Endometrial microvascular endothelial cells (primary cell): ENCODE data around the gene OGA. TPM values are rescaled to one million over a fixed set of nuclear protein-coding genes. Genes with fewer than 3 reads are reported as not detected.

Source experiments
- total RNA-seq: library from RNA; depleted of rRNA; stranded (reverse); fragments of >200 nt; gene quantifications from one replicate; pipeline ENCODE4 v1.2.3, GENCODE V29; 2015; ENCODE audit errors: inconsistent ontology term

OGA gene
- total RNA-seq, 1 donor from 2014 or later = 51.8 TPM

Other genes starting within 250 kb of the OGA start
- gene POLL, start 230.2 kb downstream of the OGA start, total RNA-seq = 27.0 TPM
- gene DPCD, start 230.1 kb downstream of the OGA start, total RNA-seq = 45.9 TPM
- gene FBXW4, start 123.3 kb downstream of the OGA start, total RNA-seq = 13.9 TPM
- not detected for gene FGF8, start 42.3 kb downstream of the OGA start, total RNA-seq
- 192 TPM for gene NPM3, start 35.0 kb downstream of the OGA start, total RNA-seq
- 0.09 TPM for gene KCNIP2, start 25.4 kb upstream of the OGA start, total RNA-seq
- gene ARMH3, start 237.7 kb upstream of the OGA start, total RNA-seq = 9.3 TPM
- gene HPS6, start 246.9 kb upstream of the OGA start, total RNA-seq = 44.3 TPM